Astrocyte (in vitro differentiated cells and primary cell): Measurements from ENCODE around the gene CABLES1. TPM values are rescaled to one million over a fixed set of nuclear protein-coding genes. Genes with fewer than 3 reads are reported as not detected.

Experiments
- DNase-seq: peaks from one replicate; pipeline ENCODE4 v3.0.0-alpha.2; 2010; ENCODE audit warnings: low read depth
- FAIRE-seq: peaks from 2 replicates; lab custom pipeline; 2011; peaks lifted over from hg19 to GRCh38; lab: Jason Lieb, UNC
- H2AFZ ChIP-seq: 2 replicates; pipeline ENCODE4 v1.6.0; 2012; ENCODE audit warnings: low read depth, low read length, inconsistent platforms
- H3K27ac ChIP-seq: 2 replicates; pipeline ENCODE4 v1.5.1; 2011; ENCODE audit warnings: low read depth, low read length, inconsistent platforms
- H3K27me3 ChIP-seq: 2 replicates; pipeline ENCODE4 v1.6.0; 2011; ENCODE audit warnings: low read length, inconsistent platforms; ENCODE audit not compliant: insufficient read depth
- H3K36me3 ChIP-seq: 2 replicates; pipeline ENCODE4 v1.5.1; 2011; ENCODE audit warnings: low read length, inconsistent platforms; ENCODE audit not compliant: insufficient read depth
- H3K4me1 ChIP-seq: 2 replicates; pipeline ENCODE4 v1.5.1; 2011; ENCODE audit warnings: low read length, inconsistent platforms; ENCODE audit not compliant: insufficient read depth
- H3K4me2 ChIP-seq: 2 replicates; pipeline ENCODE4 v1.6.0; 2012; ENCODE audit warnings: low read length, inconsistent platforms
- H3K4me3 ChIP-seq: 2 replicates; pipeline ENCODE4 v1.5.1; 2011; ENCODE audit warnings: low read depth, mild to moderate bottlenecking, low read length, inconsistent platforms; ENCODE audit not compliant: insufficient read depth
- H3K79me2 ChIP-seq: 2 replicates; pipeline ENCODE4 v1.6.0; 2012; ENCODE audit warnings: mild to moderate bottlenecking, low read length, inconsistent platforms; ENCODE audit not compliant: insufficient read depth
- H3K9ac ChIP-seq: 2 replicates; pipeline ENCODE4 v1.6.0; 2012; ENCODE audit warnings: mild to moderate bottlenecking, low read length, inconsistent platforms
- H3K9me3 ChIP-seq: 2 replicates; pipeline ENCODE4 v1.5.1; 2012; ENCODE audit warnings: low read depth, mild to moderate bottlenecking, low read length, inconsistent platforms; ENCODE audit not compliant: insufficient read depth
- H4K20me1 ChIP-seq: 2 replicates; pipeline ENCODE4 v1.6.0; 2012; ENCODE audit warnings: low read length, inconsistent platforms; ENCODE audit not compliant: insufficient read depth
- H3K27ac Mint-ChIP-seq: one replicate; pipeline ENCODE4 v1.8.0; 2021; ENCODE audit warnings: mild to moderate bottlenecking, mixed read lengths; ENCODE audit not compliant: unreplicated experiment
- H3K27me3 Mint-ChIP-seq: one replicate; pipeline ENCODE4 v1.8.0; 2021; ENCODE audit warnings: low read depth, mixed read lengths; ENCODE audit not compliant: unreplicated experiment
- H3K36me3 Mint-ChIP-seq: one replicate; pipeline ENCODE4 v1.8.0; 2021; ENCODE audit warnings: low read depth, mixed read lengths; ENCODE audit not compliant: unreplicated experiment
- H3K4me1 Mint-ChIP-seq: one replicate; pipeline ENCODE4 v1.8.0; 2021; ENCODE audit warnings: low read depth, mixed read lengths; ENCODE audit not compliant: unreplicated experiment
- H3K4me3 Mint-ChIP-seq: one replicate; pipeline ENCODE4 v1.8.0; 2021; ENCODE audit warnings: mild to moderate bottlenecking, moderate library complexity, mixed read lengths; ENCODE audit not compliant: unreplicated experiment
- H3K9me3 Mint-ChIP-seq: one replicate; pipeline ENCODE4 v1.8.0; 2021; ENCODE audit warnings: mild to moderate bottlenecking, mixed read lengths; ENCODE audit not compliant: unreplicated experiment
- EZH2 ChIP-seq: IDR thresholded peaks from 2 replicates; pipeline ENCODE4 v1.6.1; 2012; ENCODE audit warnings: mild to moderate bottlenecking, low read length, inconsistent platforms; ENCODE audit not compliant: insufficient read depth
- total RNA-seq: library from RNA; stranded (reverse); gene quantifications from 2 replicates; pipeline ENCODE4 v1.2.1, GENCODE V29; 2021
- TF ChIP-seq, protein P1 (sequence below): IDR thresholded peaks from 2 replicates; pipeline ENCODE4 v1.5.1; 2011; ENCODE audit warnings: low read depth, mild to moderate bottlenecking, inconsistent platforms, low read length, moderate library complexity; ENCODE audit not compliant: insufficient read depth

CABLES1 gene
- total RNA-seq, 1 donor from 2014 or later, result 14.5 TPM

DNA sequence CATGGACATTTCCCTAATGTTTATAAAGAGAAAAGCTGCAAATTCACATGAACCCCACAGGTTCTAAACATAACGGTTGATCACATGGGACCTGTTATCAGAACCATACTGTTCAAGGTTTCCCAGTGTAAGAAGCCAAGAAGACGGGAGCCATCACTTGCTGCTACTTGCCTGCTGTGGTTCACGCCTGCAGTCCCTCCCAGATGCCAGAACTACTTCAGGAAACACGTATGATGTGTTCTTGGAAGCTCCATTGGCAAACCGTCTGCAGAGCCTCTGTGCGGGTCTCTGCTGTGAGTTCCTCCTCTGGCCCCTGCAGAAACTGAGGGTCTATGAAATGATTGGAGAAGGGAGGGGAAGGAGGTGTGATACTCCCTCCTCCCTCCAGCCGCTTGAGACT is 75.2 kb downstream of the CABLES1 start:
- Mint-ChIP-seq H3K27me3 (peaks cover 2% of the 10 kb centered on the region), H3K4me3 (no peak overlapping the region)

GRCh38 chr18:23211146-23211545 is 75.9 kb downstream of the CABLES1 start:
- H4K20me1 ChIP-seq, result no peaks in the 10 kb centered on the region
- no peaks in the 10 kb centered on the region for H3K36me3 ChIP-seq
- Mint-ChIP-seq H3K27ac (no peak overlapping the region), H3K4me1 (peaks cover 11% of the 10 kb centered on the region), H3K4me3 (no peak overlapping the region), H3K36me3 (peaks cover 39% of the 10 kb centered on the region), H3K9me3 (peaks cover 12% of the 10 kb centered on the region), H3K27me3 (peaks cover 2% of the 10 kb centered on the region)
- no peak for DNase-seq
- H3K4me2 ChIP-seq, result no peak overlapping the region
- TF ChIP-seq, protein P1, sequence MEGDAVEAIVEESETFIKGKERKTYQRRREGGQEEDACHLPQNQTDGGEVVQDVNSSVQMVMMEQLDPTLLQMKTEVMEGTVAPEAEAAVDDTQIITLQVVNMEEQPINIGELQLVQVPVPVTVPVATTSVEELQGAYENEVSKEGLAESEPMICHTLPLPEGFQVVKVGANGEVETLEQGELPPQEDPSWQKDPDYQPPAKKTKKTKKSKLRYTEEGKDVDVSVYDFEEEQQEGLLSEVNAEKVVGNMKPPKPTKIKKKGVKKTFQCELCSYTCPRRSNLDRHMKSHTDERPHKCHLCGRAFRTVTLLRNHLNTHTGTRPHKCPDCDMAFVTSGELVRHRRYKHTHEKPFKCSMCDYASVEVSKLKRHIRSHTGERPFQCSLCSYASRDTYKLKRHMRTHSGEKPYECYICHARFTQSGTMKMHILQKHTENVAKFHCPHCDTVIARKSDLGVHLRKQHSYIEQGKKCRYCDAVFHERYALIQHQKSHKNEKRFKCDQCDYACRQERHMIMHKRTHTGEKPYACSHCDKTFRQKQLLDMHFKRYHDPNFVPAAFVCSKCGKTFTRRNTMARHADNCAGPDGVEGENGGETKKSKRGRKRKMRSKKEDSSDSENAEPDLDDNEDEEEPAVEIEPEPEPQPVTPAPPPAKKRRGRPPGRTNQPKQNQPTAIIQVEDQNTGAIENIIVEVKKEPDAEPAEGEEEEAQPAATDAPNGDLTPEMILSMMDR, result no peak
- no peak overlapping the region for H3K4me3 ChIP-seq
- H3K9me3 ChIP-seq, result peaks cover 7% of the 10 kb centered on the region
- H3K27ac ChIP-seq, result no peak overlapping the region
- peaks cover 2% of the 10 kb centered on the region for H3K79me2 ChIP-seq
- H2AFZ ChIP-seq, result no peak overlapping the region
- no peak for FAIRE-seq
- H3K9ac ChIP-seq, result no peak overlapping the region
- H3K27me3 ChIP-seq, result no peaks in the 10 kb centered on the region
- peaks cover 8% of the 10 kb centered on the region for H3K4me1 ChIP-seq

More for the DNA sequence above, 75.2 kb downstream of the CABLES1 start:
- Mint-ChIP-seq H3K36me3 (peaks cover 39% of the 10 kb centered on the region), H3K4me1 (peaks cover 11% of the 10 kb centered on the region), H3K9me3 (peaks cover 12% of the 10 kb centered on the region), H3K27ac (no peak overlapping the region)
- TF ChIP-seq, protein P1, result no peak
- no peak for TF ChIP-seq EZH2
- Histone ChIP-seq H3K27ac (no peak overlapping the region), H3K9ac (no peak overlapping the region), H4K20me1 (no peaks in the 10 kb centered on the region), H3K27me3 (no peaks in the 10 kb centered on the region), H3K9me3 (peaks cover 7% of the 10 kb centered on the region), H3K4me3 (no peak overlapping the region), H3K4me2 (no peak overlapping the region), H3K36me3 (no peaks in the 10 kb centered on the region), H2AFZ (no peak overlapping the region), H3K79me2 (peaks cover 2% of the 10 kb centered on the region), H3K4me1 (peaks cover 8% of the 10 kb centered on the region)
- no peak for FAIRE-seq
- no peak for DNase-seq

DNA sequence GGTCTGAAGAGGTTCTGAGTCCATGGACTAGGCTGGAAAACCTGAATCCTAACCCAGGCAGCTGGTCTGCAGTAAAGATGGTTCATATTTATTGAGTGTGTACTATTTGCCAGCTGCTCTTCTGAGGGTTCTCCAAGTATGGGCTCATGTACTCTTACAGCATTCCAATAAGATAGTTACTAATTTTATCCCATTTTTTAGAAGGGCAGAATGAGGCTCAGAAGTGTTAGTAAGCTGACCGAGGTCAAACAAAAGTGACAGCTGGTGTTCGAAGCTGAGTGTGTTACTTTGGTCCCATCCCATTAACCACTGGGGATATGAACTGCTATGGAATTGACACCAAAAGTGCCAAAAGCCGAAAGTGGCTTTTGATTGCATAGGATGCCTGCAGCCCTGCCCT is 76.9 kb downstream of the CABLES1 start:
- peaks cover 7% of the 10 kb centered on the region for H3K4me1 Mint-ChIP-seq
- H3K36me3 Mint-ChIP-seq, result peaks cover 38% of the 10 kb centered on the region
- peaks cover 4% of the 10 kb centered on the region for H3K4me1 ChIP-seq
- H3K4me3 Mint-ChIP-seq, result no peak overlapping the region
- H2AFZ ChIP-seq, result no peak overlapping the region
- peaks cover 12% of the 10 kb centered on the region for H3K9me3 Mint-ChIP-seq
- no peak overlapping the region for H3K27ac ChIP-seq
- FAIRE-seq (no peak), DNase-seq (no peak)
- no peak overlapping the region for H3K4me2 ChIP-seq
- peaks cover 2% of the 10 kb centered on the region for H3K27me3 Mint-ChIP-seq
- H3K9me3 ChIP-seq, result peaks cover 7% of the 10 kb centered on the region
- no peak overlapping the region for H3K27ac Mint-ChIP-seq
- no peaks in the 10 kb centered on the region for H3K27me3 ChIP-seq
- H3K9ac ChIP-seq, result no peak overlapping the region
- H3K79me2 ChIP-seq, result peaks cover 2% of the 10 kb centered on the region
- TF ChIP-seq, protein P1, result no peak
- TF ChIP-seq EZH2, result no peak
- H3K36me3 ChIP-seq, result no peaks in the 10 kb centered on the region
- H3K4me3 ChIP-seq, result no peak overlapping the region
- H4K20me1 ChIP-seq, result no peaks in the 10 kb centered on the region
